Epithelial cell of alveolus of lung (primary cell): Measurements from ENCODE around the gene LY6G5B. TPM values are rescaled to one million over a fixed set of nuclear protein-coding genes. Genes with fewer than 3 reads are reported as not detected.

Experiments used
- total RNA-seq: library from RNA; depleted of rRNA; stranded (reverse); fragments of >200 nt; gene quantifications from 2 replicates; pipeline ENCODE4 v1.2.1, GENCODE V29; 2015

LY6G5B gene
- 0.91 and 2.1 TPM in 2 replicates for total RNA-seq

GRCh38 chr6:31669676-31670075 lies at the start of gene LY6G5B:
TSS of gene LY6G5B (plus strand) at chr6:31669976. CDS start at chr6:31670951, 975 bp downstream.

GRCh38 chr6:31620586-31621319 lies 49.0 kb upstream of the LY6G5B start, which contains the start of gene PRRC2A:
TSS of gene PRRC2A (plus strand) at chr6:31620715. CDS start at chr6:31622790, 2,075 bp downstream.

GRCh38 chr6:31655349-31656237 lies 14.2 kb upstream of the LY6G5B start, which contains the start of gene APOM:
TSS of gene APOM (plus strand) at chr6:31655894. CDS start at chr6:31655967, 73 bp downstream.

GRCh38 chr6:31660381-31661261 lies 9.2 kb upstream of the LY6G5B start, which contains the start of gene C6orf47:
TSS of gene C6orf47 (minus strand) at chr6:31660778. CDS start at chr6:31659947, 831 bp downstream.

GRCh38 chr6:31664790-31665500 lies 4.8 kb upstream of the LY6G5B start, which contains the start of gene GPANK1:
TSS of gene GPANK1 (minus strand) at chr6:31664997. CDS start at chr6:31664478, 519 bp downstream.

GRCh38 chr6:31665501-31666336 lies 4.1 kb upstream of the LY6G5B start, which contains the start of gene CSNK2B:
TSS of gene CSNK2B (plus strand) at chr6:31666080. CDS start at chr6:31666832, 752 bp downstream.

GRCh38 chr6:31680226-31681134 lies 10.7 kb downstream of the LY6G5B start, which contains the start of gene LY6G5C:
TSS of gene LY6G5C (minus strand) at chr6:31681067. CDS start at chr6:31680373, 694 bp downstream.

GRCh38 chr6:31702819-31703716 lies 33.3 kb downstream of the LY6G5B start, which contains the start of gene ABHD16A:
TSS of gene ABHD16A (minus strand) at chr6:31703324. CDS start at chr6:31703281, 43 bp downstream.

GRCh38 chr6:31706599-31706998 lies 36.8 kb downstream of the LY6G5B start, which contains the start of gene LY6G6F:
TSS of gene LY6G6F (plus strand) at chr6:31706866. CDS start at chr6:31706907, 41 bp downstream.

GRCh38 chr6:31715022-31715958 lies 45.5 kb downstream of the LY6G5B start, which contains the start of gene LY6G6D:
TSS of gene LY6G6D (plus strand) at chr6:31715348. CDS start at chr6:31715356, 8 bp downstream.

GRCh38 chr6:31721351-31722020 lies 51.7 kb downstream of the LY6G5B start, which contains the start of gene LY6G6C:
TSS of gene LY6G6C (minus strand) at chr6:31721746. CDS start at chr6:31721679, 67 bp downstream.

